GM21723 (cell line): ENCODE data around the gene PSD2.

ENCODE experiments used
- ATAC-seq: cut with Tn5 transposase; IDR thresholded peaks from one replicate; pipeline ENCODE4 v1.9.1; 2021; ENCODE audit warnings: mild to moderate bottlenecking, moderate library complexity; ENCODE audit not compliant: unreplicated experiment

Gene PSD2

GRCh38 chr5:139810341-139811273 lies 15.0 kb downstream of the PSD2 start:
- no peak for ATAC-seq

GRCh38 chr5:139811274-139811607 lies 15.6 kb downstream of the PSD2 start:
- ATAC-seq: no peak

- no peak for ATAC-seq
Measured at GRCh38 chr5:139812323-139812722, 16.7 kb downstream of the PSD2 start.

GRCh38 chr5:139812836-139813805 lies 17.5 kb downstream of the PSD2 start:
- no peak for ATAC-seq

- no peak for ATAC-seq
Measured at GRCh38 chr5:139814191-139814601, 18.6 kb downstream of the PSD2 start.

GRCh38 chr5:139814704-139815280 lies 19.2 kb downstream of the PSD2 start:
- no peak for ATAC-seq

- ATAC-seq: no peak
Measured at GRCh38 chr5:139816566-139816965, 21.0 kb downstream of the PSD2 start.

GRCh38 chr5:139817362-139817761 lies 21.8 kb downstream of the PSD2 start:
- no peak for ATAC-seq

- no peak for ATAC-seq
Measured at GRCh38 chr5:139817970-139818369, 22.4 kb downstream of the PSD2 start.

- ATAC-seq: no peak
Measured at GRCh38 chr5:139820130-139820529, 24.5 kb downstream of the PSD2 start.

- ATAC-seq: no peak
Measured at GRCh38 chr5:139820606-139821005, 25.0 kb downstream of the PSD2 start.

- ATAC-seq: no peak
Measured at GRCh38 chr5:139821806-139822552, 26.4 kb downstream of the PSD2 start.

GRCh38 chr5:139822553-139823425 lies 27.2 kb downstream of the PSD2 start:
- no peak for ATAC-seq

- ATAC-seq: no peak
Measured at GRCh38 chr5:139823757-139824355, 28.2 kb downstream of the PSD2 start.

- no peak for ATAC-seq
Measured at GRCh38 chr5:139825690-139826089, 30.1 kb downstream of the PSD2 start.

- ATAC-seq: no peak
Measured at GRCh38 chr5:139828207-139828895, 32.7 kb downstream of the PSD2 start.

GRCh38 chr5:139829471-139829870 lies 33.9 kb downstream of the PSD2 start:
- no peak for ATAC-seq

- no peak for ATAC-seq
Measured at GRCh38 chr5:139831624-139832023, 36.0 kb downstream of the PSD2 start.

- no peak for ATAC-seq
Measured at GRCh38 chr5:139833525-139833924, 37.9 kb downstream of the PSD2 start.
